Measurements from ENCODE around the gene ZNF273. TPM values are rescaled to one million over a fixed set of nuclear protein-coding genes. Genes with fewer than 3 reads are reported as not detected.
"Not testable (repeated sequence)": the region's sequence is repeated elsewhere in the genome, so short reads cannot be mapped to it uniquely, and the experiment has no call there.

The ZNF273 gene
- total RNA-seq, 1 donor = 3.7 TPM

DNA sequence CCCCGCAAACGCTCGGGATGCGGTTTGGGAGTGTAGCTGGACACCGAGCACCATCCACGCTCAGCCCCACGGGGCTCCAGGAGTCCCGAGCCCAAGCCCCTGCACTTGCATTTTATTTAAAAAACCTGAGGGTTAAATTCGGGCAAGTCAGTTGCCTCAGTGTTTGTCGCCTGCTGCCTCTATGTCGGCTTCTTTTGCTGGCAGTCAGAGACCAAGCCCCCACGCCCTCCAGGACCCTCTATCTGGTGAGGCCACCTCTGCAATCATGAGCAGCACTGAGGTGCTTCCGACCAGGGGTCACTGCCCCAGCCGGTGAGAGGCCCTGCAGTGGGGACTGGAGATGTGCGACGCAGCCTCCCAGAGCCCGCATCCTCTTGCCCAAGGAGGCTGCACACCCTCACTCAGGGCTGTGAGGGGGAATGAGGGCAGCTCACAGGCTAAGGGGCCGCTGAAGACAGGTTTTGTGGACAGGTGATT lies 13.3 kb upstream of the ZNF273 start:
- H3K4me3 ChIP-seq (ENCODE audit: low read depth, low read length) = no peak overlapping the region
- no peak for DNase-seq (ENCODE audit: low read depth)
- TF ChIP-seq, protein P1, sequence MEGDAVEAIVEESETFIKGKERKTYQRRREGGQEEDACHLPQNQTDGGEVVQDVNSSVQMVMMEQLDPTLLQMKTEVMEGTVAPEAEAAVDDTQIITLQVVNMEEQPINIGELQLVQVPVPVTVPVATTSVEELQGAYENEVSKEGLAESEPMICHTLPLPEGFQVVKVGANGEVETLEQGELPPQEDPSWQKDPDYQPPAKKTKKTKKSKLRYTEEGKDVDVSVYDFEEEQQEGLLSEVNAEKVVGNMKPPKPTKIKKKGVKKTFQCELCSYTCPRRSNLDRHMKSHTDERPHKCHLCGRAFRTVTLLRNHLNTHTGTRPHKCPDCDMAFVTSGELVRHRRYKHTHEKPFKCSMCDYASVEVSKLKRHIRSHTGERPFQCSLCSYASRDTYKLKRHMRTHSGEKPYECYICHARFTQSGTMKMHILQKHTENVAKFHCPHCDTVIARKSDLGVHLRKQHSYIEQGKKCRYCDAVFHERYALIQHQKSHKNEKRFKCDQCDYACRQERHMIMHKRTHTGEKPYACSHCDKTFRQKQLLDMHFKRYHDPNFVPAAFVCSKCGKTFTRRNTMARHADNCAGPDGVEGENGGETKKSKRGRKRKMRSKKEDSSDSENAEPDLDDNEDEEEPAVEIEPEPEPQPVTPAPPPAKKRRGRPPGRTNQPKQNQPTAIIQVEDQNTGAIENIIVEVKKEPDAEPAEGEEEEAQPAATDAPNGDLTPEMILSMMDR (IDR thresholded peaks at IDR 0.05; ENCODE audit: insufficient read depth, low read length) = no peak

DNA sequence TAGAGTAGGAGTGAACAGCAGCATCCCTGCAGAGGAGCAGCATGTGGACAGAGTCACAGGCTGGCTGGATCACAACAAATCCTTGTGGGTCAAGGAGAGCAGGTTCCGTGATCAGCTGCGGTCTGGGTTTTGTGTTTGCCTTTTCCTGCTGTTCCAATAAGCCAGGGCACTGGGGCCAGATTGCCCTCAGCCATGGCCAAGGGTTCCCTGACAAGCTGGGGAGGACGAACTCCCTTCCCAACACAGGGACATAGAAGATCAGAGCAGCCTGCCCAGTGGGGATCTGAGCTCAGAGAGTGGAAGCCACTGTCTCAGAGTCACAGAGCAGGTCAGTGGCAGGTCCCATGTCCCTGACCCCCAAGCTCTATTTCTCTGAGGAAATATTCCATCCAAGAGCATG lies 12.8 kb upstream of the ZNF273 start:
- not testable (repeated sequence) for DNase-seq (ENCODE audit: low read depth); H3K4me3 ChIP-seq (ENCODE audit: low read depth, low read length)

DNA sequence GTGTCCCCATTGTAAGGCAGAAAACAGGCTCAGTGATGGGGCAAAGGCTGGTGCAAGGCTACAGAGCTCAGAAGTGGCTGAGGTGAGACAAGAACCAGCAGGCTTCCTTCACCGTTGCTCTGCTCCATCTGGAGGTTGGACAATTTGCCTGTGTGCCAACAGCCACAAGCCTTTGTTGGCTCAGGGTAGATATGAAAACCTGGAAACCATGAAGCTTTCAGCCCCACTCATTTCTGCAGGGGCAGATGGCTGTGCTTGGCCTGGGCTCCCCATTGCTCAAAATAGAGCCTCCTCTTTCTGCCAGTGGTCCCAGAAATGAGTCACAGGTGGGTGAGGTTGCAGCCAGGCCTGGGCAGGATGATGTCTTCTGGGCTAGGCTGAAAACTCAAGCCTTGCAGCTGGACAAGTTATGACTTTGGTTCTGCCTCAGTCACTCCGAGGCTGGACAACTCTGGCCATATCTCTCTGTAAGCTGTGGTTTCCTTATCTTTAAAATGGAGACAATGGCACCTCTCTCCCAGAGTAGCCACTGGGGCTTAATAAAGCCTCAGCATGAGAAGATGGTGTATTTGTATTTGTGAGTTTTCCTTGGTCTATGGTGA lies 12.2 kb upstream of the ZNF273 start:
- TF ChIP-seq, protein P1 (IDR thresholded peaks at IDR 0.05; ENCODE audit: insufficient read depth, low read length) = no peak
- no peak overlapping the region for H3K4me3 ChIP-seq (ENCODE audit: low read depth, low read length)
- peak; percentile 48 for DNase-seq (ENCODE audit: low read depth)

DNA sequence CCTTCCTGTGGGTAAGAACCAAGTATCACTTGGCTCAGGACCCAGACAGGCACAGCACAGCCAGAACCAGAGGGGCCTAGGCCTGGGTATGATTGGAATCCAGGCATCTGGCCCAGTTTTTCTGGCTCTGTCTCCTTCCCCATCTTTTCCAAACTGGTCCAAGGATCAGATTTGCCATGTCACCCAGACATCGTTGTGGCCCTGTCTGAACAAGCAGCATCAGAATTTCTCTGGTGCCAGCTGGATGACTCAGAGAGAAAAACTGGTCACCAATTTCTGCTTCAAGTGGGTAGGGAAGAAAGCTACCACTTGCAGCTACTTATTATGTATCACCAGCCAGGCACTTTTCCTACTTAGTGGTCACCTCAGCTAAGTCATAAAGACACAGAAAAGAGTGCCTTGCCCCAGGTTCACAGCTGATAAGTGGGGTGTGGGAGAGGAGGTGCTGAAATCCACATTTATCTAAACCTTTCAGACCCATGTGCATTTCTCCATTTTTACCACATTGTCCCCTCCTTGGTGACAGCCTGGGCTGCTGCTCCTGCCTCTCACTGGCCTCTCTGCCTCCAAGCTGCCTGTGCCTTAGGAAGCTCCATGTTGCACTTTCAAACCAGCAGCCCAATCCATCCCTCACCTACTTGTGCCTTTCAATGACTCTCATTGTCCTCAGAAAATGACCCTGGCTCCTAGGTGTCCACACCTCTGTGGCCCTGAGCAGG lies 11.6 kb upstream of the ZNF273 start:
- peak; percentile 30 for DNase-seq (ENCODE audit: low read depth)
- H3K4me3 ChIP-seq (ENCODE audit: low read depth, low read length) = not testable (repeated sequence)

DNA sequence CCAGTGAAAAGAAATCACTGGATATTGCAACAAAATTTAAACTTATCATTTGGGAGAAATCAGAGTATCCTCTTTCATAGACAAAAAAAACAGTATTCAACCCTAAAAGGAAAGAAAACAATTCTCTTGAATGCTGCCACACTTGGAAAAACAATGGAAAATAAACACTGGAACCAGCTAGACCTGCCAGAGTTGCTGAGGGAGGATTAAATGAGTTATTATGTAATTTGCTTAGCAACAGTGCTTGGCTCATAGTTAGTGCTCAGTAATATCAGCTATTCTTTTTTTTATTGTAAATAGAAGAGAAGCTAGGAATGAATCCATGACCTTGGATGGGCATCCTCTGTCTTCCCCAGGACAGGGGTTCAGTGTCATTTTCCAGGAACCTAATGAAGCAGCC lies 11.0 kb upstream of the ZNF273 start:
- TF ChIP-seq, protein P1 (IDR thresholded peaks at IDR 0.05; ENCODE audit: insufficient read depth, low read length) = no peak
- DNase-seq (ENCODE audit: low read depth) = no peak
- no peak overlapping the region for H3K4me3 ChIP-seq (ENCODE audit: low read depth, low read length)

DNA sequence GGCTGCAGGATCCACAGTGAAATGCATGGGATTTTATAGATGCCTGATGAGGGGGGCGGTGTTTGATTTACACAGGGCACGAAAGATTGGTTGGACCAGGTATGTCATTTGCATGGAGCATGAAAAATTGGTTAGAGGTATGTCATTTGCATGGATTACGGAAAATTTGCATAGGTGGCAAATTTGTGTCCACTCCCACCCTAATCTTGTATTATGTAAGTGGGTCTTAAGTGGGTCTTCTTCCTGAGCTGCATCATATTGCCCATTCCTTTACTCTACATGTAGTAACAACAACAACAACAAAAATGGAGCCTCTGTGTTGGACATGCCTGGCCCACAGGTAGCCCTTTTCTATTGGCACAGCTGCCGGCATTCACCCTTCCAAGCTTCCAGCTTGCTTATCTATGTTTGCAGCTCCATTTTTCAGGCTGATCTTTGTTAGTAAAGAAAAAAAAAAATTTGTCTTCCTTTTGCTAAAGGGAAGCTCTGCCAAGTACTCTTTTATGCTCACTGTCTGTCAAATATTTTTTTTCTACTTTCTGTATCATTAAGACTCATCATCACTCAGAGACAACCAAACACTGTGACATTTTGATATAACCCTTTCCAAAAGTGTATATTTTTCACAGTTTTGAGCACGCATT lies 10.3 kb upstream of the ZNF273 start:
- no peak for DNase-seq (ENCODE audit: low read depth)
- TF ChIP-seq, protein P1 (IDR thresholded peaks at IDR 0.05; ENCODE audit: insufficient read depth, low read length) = no peak
- no peak overlapping the region for H3K4me3 ChIP-seq (ENCODE audit: low read depth, low read length)

DNA sequence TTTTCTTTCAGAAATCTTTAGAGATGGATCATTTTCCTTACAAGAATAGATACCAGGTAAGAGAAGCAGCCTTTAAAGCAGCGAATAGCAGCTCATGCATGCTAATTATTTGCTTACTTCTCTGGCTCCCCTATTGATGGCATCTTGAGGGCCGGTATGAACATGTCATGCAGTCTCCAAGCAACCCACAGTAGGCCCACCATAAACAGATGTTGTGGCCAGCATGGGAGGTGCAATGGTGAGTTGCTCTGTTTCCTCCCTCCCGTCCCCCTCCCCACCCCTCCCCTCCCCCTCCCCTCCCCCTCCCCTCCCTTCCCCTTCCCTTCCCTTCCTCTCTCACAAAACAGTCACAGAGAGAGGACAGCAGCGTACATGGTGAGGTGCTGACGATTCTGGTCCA lies 9.7 kb upstream of the ZNF273 start:
- no peak overlapping the region for H3K4me3 ChIP-seq (ENCODE audit: low read depth, low read length)
- no peak for DNase-seq (ENCODE audit: low read depth)
- TF ChIP-seq, protein P1 (IDR thresholded peaks at IDR 0.05; ENCODE audit: insufficient read depth, low read length) = no peak

DNA sequence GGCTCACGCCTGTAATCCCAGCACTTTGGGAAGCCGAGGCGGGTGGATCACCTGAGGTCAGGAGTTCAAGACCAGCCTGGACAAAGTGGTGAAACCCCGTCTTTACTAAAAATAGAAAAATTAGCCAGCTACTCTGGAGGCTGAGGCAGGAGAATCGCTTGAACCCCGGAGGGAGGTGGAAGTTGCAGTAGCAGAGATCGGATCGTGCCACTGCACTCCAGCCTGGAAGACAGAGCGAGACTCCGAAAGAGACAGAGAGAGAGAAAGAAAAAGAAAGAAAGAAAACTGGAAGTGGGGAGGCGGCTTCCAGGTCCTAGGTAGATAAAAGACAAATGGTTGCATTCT lies 640 bp upstream of the ZNF273 start:
- not testable (repeated sequence) for DNase-seq (ENCODE audit: low read depth)
- peak overlapping the region; percentile 80 for H3K4me3 ChIP-seq (ENCODE audit: low read depth, low read length)

Measured in fibroblast of the aortic adventitia (primary cell).